ENCODE results near the gene NKAIN4.

The NKAIN4 gene

GRCh38 chr20:63284083-63284440, 29.8 kb upstream of the NKAIN4 start:
- TF ChIP-seq CTCF (IDR thresholded peaks at IDR 0.05; ENCODE audit: low read depth, low read length) = no peak
- H3K4me3 ChIP-seq (ENCODE audit: low read depth, low read length) = no peak overlapping the region

- TF ChIP-seq CTCF (IDR thresholded peaks at IDR 0.05; ENCODE audit: low read depth, low read length) = no peak
- no peak overlapping the region for H3K4me3 ChIP-seq (ENCODE audit: low read depth, low read length)
These were observed 29.3 kb upstream of the NKAIN4 start for GRCh38 chr20:63283397-63284082.

- TF ChIP-seq CTCF (IDR thresholded peaks at IDR 0.05; ENCODE audit: low read depth, low read length) = no peak
- no peak overlapping the region for H3K4me3 ChIP-seq (ENCODE audit: low read depth, low read length)
These were observed 28.7 kb upstream of the NKAIN4 start for GRCh38 chr20:63282946-63283345.

- no peak for TF ChIP-seq CTCF (IDR thresholded peaks at IDR 0.05; ENCODE audit: low read depth, low read length)
These were observed 27.7 kb upstream of the NKAIN4 start for GRCh38 chr20:63281742-63282665.

GRCh38 chr20:63280929-63281545, 26.8 kb upstream of the NKAIN4 start:
- TF ChIP-seq CTCF (IDR thresholded peaks at IDR 0.05; ENCODE audit: low read depth, low read length) = no peak
- H3K4me3 ChIP-seq (ENCODE audit: low read depth, low read length) = no peak overlapping the region

More at GRCh38 chr20:63281742-63282665, 27.7 kb upstream of the NKAIN4 start:
- no peak overlapping the region for H3K4me3 ChIP-seq (ENCODE audit: low read depth, low read length)

- no peak overlapping the region for H3K4me3 ChIP-seq (ENCODE audit: low read depth, low read length)
- TF ChIP-seq CTCF (IDR thresholded peaks at IDR 0.05; ENCODE audit: low read depth, low read length) = no peak
These were observed 26.1 kb upstream of the NKAIN4 start for GRCh38 chr20:63280371-63280770.

Measured in WI38 (cell line).